ENCODE results near the gene CDH4. TPM values are rescaled to one million over a fixed set of nuclear protein-coding genes. Genes with fewer than 3 reads are reported as not detected.

Gene CDH4
- total RNA-seq, 1 experiment from 2014 or later: 5.3 TPM

GRCh38 chr20:61391812-61392520 is 139.9 kb downstream of the CDH4 start (continued):
- TF ChIP-seq PREB (CRISPR knock-in tag; IDR thresholded peaks at IDR 0.05; ENCODE audit: borderline replicate concordance): no peak

DNA sequence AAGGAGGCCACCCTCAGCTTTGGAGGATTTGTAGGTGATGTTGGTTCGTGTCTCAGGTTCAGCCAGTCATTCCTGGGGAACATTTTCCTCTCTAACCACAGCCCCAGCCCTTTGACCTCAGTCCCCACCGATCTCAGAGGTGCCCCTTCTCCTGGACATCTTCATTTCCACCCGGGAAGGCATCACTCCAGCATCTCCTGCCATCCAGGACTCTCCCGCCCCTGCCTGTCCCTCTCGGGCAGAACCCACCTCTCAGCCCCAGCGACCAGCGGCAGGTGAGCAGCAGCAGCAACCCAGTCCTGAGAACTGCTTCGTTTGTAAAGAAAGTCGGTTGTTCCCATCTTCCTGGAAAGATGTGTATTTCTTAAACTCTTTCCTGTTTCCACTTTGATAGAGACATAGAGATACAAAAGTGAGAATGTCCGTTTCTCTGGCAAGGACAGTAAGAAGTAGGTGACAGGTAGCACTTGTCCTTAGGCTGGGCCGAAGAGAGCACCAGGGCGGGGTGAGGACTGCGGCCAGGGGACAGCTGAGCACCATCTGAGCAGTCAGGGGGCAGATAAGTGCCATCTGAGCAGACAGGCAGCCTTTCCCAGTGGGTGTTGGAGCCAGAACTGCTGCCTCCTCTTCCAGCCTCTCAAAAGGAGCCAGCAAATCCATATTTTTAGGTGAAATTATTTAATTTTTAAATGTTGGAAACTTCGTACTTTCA is 142.2 kb downstream of the CDH4 start:
- ChIA-PET CTCF (no interaction called here), POLR2A (no interaction called here)
- TF ChIP-seq, protein P1, sequence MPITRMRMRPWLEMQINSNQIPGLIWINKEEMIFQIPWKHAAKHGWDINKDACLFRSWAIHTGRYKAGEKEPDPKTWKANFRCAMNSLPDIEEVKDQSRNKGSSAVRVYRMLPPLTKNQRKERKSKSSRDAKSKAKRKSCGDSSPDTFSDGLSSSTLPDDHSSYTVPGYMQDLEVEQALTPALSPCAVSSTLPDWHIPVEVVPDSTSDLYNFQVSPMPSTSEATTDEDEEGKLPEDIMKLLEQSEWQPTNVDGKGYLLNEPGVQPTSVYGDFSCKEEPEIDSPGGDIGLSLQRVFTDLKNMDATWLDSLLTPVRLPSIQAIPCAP (CRISPR knock-in tag; IDR thresholded peaks at IDR 0.05): no peak
- TF ChIP-seq ZNF232 (CRISPR knock-in tag; IDR thresholded peaks at IDR 0.05): no peak
- TF ChIP-seq SMAD3 (CRISPR knock-in tag; IDR thresholded peaks at IDR 0.05; ENCODE audit: borderline replicate concordance): no peak
- Mint-ChIP-seq H3K9me3 (no peaks in the 10 kb centered on the region; the same call in 1 of the 2 replicates), H3K27ac (no peak overlapping the region), H3K27me3 (ENCODE audit: low read depth) (peaks cover 7% of the 10 kb centered on the region), H3K36me3 (no peaks in the 10 kb centered on the region), H3K4me1 (peaks cover 34% of the 10 kb centered on the region), H3K4me3 (no peak overlapping the region)
- DNase-seq (ENCODE audit: low spot score) (no peak), ATAC-seq (no peak)

DNA sequence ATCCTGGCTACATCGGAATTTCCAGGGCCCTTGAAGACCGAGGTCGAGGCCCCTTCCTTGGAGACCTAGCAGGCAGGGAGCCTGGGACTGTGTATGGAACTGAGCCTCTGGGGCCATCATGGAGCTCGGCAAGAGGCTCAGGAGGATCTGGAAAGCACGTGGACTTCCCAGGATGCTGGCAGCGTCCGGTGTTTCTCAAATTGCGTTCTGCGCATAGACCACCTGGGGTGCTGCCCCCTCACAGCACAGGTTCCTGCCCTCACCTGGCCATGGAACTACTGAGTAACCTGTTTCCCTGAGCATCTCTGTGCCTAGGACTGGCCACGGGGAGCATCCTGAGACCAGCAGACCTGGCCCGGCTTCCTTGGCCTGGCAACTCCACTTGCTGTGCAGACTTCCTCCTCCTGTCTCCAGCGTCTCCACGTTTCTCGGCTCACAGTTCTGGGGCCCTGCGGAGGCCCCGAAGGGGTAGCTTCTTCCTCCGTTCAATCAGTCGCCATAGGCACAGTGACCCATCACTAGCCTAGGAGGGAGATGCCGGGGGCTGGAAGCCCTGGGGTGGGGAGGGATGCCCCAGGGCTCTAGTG is 144.3 kb downstream of the CDH4 start:
- Mint-ChIP-seq H3K27me3 (ENCODE audit: low read depth) (peaks cover 16% of the 10 kb centered on the region), H3K4me3 (no peak overlapping the region), H3K4me1 (peaks cover 28% of the 10 kb centered on the region), H3K27ac (no peak overlapping the region), H3K36me3 (no peaks in the 10 kb centered on the region), H3K9me3 (0 out of 2 replicates have a peak, but pooled peaks cover 10% of the 10 kb centered on the region)
- no peak for DNase-seq (ENCODE audit: low spot score)
- ChIA-PET CTCF (no interaction called here), POLR2A (no interaction called here)
- TF ChIP-seq, protein P2, sequence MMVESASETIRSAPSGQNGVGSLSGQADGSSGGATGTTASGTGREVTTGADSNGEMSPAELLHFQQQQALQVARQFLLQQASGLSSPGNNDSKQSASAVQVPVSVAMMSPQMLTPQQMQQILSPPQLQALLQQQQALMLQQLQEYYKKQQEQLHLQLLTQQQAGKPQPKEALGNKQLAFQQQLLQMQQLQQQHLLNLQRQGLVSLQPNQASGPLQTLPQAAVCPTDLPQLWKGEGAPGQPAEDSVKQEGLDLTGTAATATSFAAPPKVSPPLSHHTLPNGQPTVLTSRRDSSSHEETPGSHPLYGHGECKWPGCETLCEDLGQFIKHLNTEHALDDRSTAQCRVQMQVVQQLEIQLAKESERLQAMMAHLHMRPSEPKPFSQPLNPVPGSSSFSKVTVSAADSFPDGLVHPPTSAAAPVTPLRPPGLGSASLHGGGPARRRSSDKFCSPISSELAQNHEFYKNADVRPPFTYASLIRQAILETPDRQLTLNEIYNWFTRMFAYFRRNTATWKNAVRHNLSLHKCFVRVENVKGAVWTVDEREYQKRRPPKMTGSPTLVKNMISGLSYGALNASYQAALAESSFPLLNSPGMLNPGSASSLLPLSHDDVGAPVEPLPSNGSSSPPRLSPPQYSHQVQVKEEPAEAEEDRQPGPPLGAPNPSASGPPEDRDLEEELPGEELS (CRISPR knock-in tag; IDR thresholded peaks at IDR 0.05): no peak
- no peak for TF ChIP-seq KAT7 (CRISPR knock-in tag; IDR thresholded peaks at IDR 0.05; ENCODE audit: borderline replicate concordance)
- TF ChIP-seq, protein P3, sequence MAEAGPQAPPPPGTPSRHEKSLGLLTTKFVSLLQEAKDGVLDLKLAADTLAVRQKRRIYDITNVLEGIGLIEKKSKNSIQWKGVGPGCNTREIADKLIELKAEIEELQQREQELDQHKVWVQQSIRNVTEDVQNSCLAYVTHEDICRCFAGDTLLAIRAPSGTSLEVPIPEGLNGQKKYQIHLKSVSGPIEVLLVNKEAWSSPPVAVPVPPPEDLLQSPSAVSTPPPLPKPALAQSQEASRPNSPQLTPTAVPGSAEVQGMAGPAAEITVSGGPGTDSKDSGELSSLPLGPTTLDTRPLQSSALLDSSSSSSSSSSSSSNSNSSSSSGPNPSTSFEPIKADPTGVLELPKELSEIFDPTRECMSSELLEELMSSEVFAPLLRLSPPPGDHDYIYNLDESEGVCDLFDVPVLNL (CRISPR knock-in tag; IDR thresholded peaks at IDR 0.05; ENCODE audit: borderline replicate concordance, low read depth): no peak
- TF ChIP-seq GTF2I (CRISPR knock-in tag; conservative IDR thresholded peaks at IDR 0.05): no peak
- TF ChIP-seq ZNF416 (CRISPR knock-in tag; IDR thresholded peaks at IDR 0.05): no peak
- TF ChIP-seq RORB (CRISPR knock-in tag; IDR thresholded peaks at IDR 0.05): no peak
- no peak for TF ChIP-seq CREB1 (CRISPR knock-in tag; IDR thresholded peaks at IDR 0.05)
- TF ChIP-seq, protein P4, sequence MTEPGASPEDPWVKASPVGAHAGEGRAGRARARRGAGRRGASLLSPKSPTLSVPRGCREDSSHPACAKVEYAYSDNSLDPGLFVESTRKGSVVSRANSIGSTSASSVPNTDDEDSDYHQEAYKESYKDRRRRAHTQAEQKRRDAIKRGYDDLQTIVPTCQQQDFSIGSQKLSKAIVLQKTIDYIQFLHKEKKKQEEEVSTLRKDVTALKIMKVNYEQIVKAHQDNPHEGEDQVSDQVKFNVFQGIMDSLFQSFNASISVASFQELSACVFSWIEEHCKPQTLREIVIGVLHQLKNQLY (CRISPR knock-in tag; IDR thresholded peaks at IDR 0.05): no peak
- no peak for TF ChIP-seq TEAD4 (CRISPR knock-in tag; IDR thresholded peaks at IDR 0.05)
- TF ChIP-seq, protein P5, sequence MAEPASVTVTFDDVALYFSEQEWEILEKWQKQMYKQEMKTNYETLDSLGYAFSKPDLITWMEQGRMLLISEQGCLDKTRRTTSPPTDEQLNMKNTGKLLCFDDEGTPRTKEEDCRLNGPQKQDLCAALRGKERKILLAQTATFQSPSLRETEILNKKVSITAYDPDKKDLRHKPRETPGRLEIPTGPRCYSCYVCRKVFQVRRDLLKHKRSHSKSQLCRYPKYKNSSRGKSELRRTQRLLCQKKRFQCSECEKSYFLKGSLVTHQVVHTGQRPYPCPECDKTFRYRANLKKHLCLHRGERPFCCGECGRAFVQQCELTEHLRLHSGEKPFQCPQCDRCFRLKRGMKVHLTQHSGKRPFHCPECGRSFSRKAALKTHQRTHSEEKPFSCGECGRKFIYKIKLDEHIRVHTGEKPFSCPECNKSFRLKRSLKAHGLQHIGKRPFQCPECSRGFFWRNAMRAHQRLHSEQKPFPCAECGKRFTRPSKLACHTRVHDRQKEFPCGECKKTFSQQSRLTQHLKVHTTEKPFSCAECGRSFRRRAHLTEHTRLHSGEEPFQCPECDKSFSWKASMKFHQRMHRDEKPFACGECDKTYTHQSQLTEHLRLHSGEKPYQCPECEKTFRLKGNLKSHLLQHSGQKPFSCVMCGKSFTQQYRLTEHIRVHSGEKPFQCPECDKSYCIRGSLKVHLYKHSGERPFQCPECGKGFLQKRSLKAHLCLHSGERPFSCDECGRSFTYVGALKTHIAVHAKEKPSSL (CRISPR knock-in tag; conservative IDR thresholded peaks at IDR 0.05): no peak
- no peak for TF ChIP-seq FOXJ3 (CRISPR knock-in tag; IDR thresholded peaks at IDR 0.05; ENCODE audit: borderline replicate concordance)
- TF ChIP-seq ZNF121 (CRISPR knock-in tag; IDR thresholded peaks at IDR 0.05): no peak
- TF ChIP-seq EMX1 (CRISPR knock-in tag; IDR thresholded peaks at IDR 0.05): no peak
- no peak for ATAC-seq
